GM12891 (cell line): ENCODE data around the gene ANKH.

Source experiments
- PAX5 ChIP-seq: IDR thresholded peaks from 2 replicates; pipeline ENCODE4 v1.6.1; 2011; ENCODE audit warnings: low read length, moderate library complexity, mild to moderate bottlenecking; ENCODE audit not compliant: insufficient read depth, severe bottlenecking
- POLR2A ChIP-seq: IDR thresholded peaks from 2 replicates; pipeline ENCODE4 v1.6.1; 2011; ENCODE audit warnings: low read depth, low read length, control low read depth
- POLR2AphosphoS5 ChIP-seq: IDR thresholded peaks from 2 replicates; pipeline ENCODE4 v1.6.1; 2011; ENCODE audit warnings: low read depth, low read length, control low read depth
- SPI1 ChIP-seq: IDR thresholded peaks from 2 replicates; pipeline ENCODE4 v1.6.1; 2011; ENCODE audit warnings: low read depth, low read length, control low read depth
- TAF1 ChIP-seq: IDR thresholded peaks from 2 replicates; pipeline ENCODE4 v1.6.1; 2011; ENCODE audit warnings: low read depth, low read length, control low read depth

- TF ChIP-seq POLR2A (no peak), POLR2AphosphoS5 (no peak), SPI1 (0 out of 2 replicates have a peak, but pooled peaks have one; percentile 15), TAF1 (no peak), PAX5 (no peak)
Observed at GRCh38 chr5:14813747-14814146, 57.8 kb downstream of the ANKH start.
